HG02571 (cell line): Measurements from ENCODE around the gene BCLAF1.

Experiments
- ATAC-seq: cut with Tn5 transposase; IDR thresholded peaks from one replicate; pipeline ENCODE4 v1.9.1; 2021; ENCODE audit warnings: mild to moderate bottlenecking, moderate library complexity; ENCODE audit not compliant: unreplicated experiment

Gene BCLAF1, protein sequence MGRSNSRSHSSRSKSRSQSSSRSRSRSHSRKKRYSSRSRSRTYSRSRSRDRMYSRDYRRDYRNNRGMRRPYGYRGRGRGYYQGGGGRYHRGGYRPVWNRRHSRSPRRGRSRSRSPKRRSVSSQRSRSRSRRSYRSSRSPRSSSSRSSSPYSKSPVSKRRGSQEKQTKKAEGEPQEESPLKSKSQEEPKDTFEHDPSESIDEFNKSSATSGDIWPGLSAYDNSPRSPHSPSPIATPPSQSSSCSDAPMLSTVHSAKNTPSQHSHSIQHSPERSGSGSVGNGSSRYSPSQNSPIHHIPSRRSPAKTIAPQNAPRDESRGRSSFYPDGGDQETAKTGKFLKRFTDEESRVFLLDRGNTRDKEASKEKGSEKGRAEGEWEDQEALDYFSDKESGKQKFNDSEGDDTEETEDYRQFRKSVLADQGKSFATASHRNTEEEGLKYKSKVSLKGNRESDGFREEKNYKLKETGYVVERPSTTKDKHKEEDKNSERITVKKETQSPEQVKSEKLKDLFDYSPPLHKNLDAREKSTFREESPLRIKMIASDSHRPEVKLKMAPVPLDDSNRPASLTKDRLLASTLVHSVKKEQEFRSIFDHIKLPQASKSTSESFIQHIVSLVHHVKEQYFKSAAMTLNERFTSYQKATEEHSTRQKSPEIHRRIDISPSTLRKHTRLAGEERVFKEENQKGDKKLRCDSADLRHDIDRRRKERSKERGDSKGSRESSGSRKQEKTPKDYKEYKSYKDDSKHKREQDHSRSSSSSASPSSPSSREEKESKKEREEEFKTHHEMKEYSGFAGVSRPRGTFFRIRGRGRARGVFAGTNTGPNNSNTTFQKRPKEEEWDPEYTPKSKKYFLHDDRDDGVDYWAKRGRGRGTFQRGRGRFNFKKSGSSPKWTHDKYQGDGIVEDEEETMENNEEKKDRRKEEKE

DNA sequence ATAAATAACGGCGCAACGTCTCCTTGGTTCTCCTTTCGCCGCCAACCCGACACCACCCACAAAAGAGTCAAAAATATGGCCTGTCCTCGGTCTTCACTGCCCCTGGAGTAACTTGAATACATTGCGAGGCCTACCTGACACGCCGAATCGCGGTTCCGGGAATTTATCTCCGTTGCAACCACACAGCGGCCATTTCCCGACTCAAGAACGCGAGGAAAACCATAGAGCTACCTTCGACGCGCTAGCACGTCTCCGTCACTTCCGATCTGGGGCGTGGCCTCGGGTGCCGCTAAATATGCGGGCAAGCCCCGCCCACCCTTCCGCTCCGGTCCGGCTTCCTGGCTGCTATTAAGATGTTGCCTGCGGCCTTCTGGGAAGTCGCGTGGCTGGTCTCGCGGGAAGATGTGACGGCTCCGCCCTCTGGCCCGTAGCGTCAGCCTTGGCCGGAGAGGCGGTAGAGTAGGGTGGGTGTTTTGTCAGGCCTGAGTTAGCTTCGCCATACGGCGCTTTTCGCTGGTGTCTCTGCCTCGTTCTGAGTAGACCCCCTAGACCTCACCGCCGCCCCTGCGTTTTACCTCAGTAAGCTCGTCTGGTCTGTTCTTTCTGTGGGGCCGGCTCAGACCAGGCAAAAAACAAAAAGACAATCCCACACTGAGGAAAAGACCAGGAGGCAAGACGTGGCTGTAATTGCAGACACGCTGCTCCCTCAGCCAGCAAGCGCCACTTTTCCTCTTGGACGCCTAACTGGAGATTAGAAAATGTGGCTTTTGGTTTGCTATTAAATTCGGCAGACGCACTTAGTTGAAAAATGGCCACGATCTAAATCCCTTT lies at the start of gene BCLAF1:
Gene BCLAF1 (minus strand): TSS at position 268 of the 831 bp plus-strand sequence. CDS start 9,980 bp downstream, outside the sequence.
- peak; percentile 90 for ATAC-seq

DNA sequence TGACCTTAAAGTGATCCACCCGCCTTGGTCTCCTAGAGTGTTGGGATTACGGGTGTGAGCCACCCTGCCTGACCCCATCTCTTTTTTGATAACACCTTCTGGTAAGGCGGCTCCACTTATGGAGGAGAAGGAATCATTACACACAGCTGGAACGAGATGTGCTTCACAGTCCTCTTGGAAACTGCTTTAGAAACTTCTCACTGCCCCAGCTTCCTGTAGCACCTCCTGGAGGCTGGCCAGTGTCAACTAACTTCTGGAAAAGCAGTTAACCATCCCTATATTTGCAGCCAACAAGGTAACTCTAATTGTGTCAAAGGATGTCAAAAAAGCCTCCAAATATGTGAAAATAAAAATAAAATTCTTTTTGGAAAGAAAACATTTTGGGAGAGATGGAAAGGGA lies 48.8 kb upstream of the BCLAF1 start:
- no peak for ATAC-seq

DNA sequence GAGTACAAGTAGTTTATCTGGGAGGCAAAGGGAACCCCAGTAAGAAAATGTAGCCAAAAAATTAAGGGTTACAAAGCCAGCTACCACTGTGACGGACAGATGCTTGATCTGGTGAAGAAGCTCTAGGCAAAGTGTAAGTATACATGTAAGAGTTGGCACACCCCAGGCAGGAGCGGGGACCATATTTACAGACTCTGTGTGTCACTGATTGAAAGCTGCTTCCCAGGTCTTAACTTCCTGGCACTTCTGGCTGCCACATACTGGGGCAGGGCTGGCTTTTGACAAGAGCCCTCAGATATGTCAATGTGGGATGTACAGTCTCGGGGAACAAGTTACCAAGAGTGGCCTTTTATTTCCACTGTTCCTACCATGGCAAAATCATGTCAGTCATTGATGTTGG lies 48.0 kb upstream of the BCLAF1 start:
- ATAC-seq = no peak

DNA sequence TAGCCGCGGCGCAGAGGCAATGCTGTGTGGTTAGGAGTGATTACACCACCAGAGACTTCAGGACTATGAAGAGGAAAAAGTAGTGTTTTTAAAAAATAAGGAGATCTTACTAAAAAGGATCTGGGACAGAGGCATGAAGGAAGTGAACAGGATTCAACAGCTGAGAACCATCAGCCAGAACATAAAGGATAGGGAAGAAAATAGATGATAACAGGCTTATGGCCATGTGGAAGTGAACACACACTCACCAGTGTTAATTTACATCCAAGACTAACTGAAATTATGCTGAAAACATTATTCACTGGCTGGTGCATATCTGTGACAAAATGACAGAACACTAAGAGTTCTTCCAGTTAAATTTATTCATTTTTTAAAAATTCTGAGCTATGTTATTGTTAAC lies 47.5 kb upstream of the BCLAF1 start:
- ATAC-seq = no peak

DNA sequence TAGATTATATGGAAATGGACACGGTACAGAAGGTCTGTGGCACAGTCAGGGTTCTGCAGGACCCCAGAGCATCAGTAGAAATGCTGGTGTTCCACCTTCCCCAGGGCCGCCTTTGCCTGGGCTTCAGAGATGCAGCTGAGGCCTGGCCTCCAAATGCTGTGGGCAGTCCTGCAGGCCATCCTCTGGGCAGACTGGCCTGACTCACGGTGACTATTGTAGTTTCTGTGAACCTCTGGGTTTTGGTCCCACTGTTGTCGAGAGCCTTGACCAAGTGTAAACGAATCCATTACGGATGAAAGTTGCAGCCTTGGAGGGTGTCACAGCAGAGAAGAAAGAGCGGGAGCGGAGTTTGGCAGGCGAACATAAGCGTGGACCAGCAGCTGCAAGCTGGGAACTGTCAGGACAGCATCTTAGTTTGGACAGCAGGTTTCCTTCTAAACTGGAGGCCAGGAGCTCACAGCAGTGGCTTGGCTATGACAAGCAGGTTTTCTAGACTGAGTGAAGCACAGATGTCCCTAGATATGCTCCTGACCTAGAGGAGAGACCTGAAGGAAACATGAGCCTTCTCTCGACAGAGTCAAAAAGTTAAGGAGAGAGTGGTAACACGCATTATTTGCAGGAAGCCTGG lies 46.2 kb upstream of the BCLAF1 start:
- no peak for ATAC-seq

DNA sequence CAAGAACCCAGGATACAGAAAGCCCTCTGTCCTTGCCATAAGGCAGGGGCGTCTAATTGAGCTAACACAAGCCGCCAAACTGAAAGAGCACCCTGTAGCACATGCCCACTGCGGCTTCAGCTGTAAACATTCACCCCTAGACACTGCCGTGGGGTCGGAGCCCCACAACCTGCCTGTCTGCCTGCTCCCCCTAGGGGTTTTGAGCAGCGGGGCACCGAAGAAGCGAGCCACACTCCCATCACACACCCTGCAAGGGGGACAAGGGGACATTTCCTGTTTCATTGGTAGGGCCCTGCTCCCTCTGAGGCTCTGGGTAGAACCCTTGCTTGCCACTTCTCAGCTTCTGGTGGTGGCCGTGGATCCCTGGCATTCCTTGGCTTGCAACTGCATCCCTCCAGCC lies 45.2 kb upstream of the BCLAF1 start:
- no peak for ATAC-seq

DNA sequence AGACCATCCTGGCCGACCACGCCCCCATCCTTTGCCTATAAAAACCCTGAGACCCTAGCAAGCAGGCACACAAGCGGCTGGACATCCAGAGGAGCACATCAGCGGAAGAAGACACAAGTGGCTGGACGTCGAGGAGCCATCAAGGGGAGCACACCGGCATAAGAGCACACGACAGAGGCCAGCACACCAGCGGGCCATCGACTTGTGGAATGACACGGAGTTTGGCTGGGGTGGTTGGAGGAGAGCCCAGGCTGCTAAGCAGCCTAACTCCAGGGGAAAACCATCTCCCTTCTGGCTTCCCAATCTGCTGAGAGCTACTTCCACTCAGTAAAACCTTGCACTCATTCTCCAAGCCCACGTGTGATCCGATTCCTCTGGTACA lies 44.8 kb upstream of the BCLAF1 start:
- no peak for ATAC-seq

DNA sequence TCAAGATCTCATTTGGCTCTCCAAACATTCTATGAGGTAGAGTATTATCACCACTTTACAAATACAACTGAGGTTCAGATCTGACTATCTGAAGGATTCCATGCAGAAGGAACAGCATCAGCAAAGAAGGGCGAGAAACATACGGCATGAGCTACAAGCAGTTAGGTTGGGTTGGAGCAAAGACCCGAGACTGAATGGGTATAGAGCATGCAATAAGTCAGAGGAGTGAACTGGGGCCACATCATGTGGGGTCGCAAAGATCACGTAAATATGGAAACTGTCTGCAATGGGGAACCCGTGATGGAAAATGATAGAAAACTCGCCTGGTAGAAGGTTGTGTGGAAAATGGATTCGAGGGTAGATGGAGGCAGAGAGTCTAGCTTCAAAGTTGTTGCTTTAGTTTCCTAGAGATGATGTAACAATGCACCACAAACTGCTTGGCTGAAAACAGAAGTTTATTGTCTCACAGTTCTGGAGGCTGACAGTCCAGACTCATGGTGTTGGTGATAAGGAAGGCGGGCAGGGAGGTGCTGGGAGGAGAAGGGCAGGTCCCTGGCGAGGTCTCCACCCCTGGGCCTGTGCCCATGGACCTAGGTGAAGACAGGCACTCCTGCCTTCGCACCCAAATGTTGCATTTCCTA lies 44.3 kb upstream of the BCLAF1 start:
- ATAC-seq = no peak

DNA sequence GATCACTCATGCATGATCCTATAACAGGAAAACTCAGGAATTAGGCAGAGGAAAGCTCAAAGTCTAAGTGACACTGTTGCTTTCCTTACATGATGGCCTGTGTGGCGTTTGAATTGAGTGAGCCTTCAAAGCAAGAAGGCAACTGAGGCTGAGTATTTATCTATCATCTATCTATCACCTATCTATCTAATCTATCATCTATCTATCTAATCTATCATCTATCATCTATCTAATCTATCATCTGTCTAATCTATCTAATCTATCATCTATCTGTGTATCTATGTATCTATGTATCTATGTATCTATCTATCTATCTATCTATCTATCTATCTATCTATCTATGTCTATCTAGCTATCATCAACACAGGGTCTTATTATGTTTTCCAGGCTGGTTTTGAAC lies 41.8 kb upstream of the BCLAF1 start:
- ATAC-seq = no peak

DNA sequence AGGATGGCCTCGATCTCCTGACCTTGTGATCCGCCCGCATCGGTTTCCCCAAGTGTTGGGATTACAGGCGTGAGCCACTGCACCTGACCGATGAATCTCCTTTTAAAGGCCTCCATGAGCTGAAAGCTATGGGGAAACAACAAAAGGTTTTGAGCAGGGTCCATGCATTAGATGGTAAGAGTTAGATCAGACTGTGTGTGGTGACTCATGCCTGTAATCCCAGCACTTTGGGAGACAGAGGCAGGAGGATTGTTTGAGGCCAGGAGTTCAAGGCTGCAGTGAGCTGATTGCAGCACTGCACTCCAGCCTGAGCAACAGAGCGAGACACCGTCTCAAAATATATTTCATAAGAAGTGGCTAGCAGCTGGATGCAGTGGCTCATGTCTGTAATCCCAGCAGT lies 41.0 kb upstream of the BCLAF1 start:
- no peak for ATAC-seq

DNA sequence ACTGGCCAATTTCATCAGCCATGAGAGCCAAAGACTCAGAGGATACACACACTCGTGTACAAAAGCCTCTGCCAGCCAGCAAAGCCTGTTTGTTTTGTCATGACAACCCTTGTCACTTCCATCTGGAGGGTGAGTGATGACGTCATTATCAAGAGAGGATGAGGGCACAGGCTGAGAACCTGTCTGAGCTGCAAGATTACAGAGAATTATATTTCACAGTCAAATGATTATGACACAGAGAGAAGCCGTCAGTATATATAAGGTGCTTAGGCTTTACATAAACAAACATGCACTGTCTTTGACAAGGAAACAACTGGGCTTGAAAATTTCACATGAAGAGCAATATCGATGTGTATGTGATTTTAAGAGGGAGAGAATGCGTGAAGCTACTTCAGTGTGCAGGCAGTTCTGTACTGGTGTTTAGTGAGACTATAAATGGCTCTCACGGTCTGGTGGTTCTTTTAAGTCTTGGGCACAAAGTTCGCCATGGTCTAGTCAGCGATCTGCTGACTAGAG lies 36.5 kb upstream of the BCLAF1 start:
- ATAC-seq = no peak

DNA sequence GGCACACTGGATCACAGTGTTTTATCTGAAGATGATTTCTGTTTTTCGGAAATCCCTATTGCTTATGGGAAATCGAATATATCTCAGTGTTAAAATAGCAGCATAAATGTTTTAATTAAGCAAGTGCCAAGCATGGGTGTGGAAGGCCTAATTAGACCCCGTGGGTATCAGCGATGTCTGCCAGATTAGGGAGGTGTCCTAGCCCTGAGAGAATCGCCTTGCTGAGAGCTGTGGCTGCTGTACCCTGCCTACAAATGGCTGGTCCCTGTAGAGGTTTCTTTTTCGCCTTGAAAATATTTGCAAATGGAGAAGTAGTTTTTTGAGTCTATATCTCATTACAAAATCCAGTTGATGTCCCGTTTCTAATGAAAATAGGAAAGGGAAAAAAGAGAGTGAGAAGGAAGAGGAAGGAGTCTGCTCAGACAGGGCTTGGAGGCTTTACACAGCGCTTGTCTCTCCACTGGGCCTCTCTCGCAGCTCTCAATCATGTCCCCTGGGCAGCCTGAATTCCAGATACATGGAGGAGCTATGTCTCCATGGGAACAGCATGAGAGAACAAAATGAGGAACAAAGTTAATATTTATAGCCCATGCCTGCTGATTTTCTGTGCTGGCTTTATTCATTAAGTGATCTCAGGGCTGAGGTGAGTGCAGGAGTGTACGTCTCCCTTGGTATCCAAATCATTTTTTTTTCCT lies 35.2 kb upstream of the BCLAF1 start:
- no peak for ATAC-seq

DNA sequence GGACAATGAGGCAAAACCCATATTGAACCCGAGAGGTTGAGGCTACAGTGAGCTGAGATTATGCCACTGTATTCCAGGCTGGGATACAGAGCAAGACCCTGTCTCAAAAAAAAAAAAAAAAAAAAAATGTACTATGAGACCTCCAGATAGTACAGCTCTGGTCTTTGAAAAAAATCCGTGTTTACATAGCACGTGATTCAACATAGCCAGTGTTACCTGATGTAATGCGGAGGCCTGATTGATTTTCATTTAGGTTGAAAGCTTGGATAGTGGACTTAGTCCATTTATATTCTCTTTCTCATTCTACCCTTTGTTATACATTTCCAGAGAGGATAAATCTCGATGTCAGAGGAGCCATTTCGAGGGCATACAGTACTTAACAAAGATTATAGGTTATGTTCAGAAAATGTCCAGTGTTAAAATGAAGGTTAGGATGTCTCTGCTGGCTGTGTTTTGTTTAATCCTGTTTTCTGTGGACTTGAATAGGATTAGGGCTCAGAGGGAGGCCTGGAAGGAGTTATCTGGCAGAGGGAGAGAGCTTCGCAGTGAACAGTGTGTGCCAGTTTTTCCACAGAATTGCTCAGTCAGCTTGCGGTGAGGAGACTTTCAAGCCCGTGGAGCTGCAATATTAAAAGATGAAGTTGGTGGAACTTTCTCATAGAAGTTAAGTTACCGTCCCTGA lies 33.9 kb upstream of the BCLAF1 start:
- no peak for ATAC-seq

DNA sequence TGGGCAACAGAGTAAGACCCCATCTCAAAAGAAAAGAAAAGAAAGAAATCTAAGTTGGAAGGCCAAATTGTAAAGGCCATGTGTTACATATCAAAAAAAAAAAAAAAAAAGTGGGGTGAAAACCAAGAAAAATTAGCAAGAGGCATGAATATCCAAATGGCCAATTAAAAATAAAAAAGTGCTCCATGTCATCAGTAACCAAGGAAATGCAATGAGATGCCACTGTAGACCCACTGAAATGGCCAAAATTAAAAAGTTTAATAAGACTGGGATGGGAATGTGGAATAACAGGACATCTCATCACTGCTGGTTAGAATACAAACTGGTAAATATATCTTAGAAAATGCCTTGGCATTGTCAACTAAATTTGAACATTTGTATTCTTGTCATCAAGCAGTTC lies 30.1 kb upstream of the BCLAF1 start:
- no peak for ATAC-seq

DNA sequence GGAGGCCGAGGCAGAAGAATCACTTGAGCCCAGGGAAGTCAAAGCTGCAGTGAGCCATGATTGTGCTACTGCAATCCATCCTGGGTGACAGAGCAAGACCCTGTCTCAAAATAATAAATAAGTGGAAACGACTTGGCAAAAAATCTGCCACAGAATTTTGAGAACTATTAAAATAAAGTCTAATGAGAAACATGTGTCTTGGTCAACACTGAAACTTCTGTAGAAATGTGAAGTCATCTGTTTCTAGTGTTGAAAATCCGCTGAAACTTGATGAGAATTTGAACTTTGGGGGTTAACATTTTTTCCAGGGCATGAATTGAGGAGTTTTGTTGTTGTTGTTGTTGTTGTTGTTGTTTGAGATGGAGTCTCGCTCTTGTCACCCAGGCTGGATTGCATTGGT lies 29.0 kb upstream of the BCLAF1 start:
- no peak for ATAC-seq

DNA sequence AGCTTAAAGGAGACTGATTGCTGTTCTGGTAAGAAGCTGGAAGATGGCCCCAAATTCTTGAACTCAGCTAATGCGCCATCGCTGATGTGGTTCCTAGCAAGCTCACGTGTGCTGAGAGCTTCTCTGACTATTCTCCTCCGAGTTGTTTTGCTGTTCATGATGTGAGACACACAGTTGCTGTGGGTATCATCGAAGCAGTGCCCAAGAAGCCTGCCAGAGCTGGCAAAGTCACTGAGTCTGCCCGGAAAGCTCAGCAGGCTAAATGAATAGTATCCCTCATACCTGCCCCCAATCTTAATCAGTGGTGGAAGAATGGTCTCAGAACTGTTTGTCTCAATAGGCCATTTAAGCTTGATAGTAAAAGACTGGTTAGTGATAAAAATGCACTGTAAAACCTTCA lies 28.3 kb upstream of the BCLAF1 start:
- ATAC-seq = no peak

DNA sequence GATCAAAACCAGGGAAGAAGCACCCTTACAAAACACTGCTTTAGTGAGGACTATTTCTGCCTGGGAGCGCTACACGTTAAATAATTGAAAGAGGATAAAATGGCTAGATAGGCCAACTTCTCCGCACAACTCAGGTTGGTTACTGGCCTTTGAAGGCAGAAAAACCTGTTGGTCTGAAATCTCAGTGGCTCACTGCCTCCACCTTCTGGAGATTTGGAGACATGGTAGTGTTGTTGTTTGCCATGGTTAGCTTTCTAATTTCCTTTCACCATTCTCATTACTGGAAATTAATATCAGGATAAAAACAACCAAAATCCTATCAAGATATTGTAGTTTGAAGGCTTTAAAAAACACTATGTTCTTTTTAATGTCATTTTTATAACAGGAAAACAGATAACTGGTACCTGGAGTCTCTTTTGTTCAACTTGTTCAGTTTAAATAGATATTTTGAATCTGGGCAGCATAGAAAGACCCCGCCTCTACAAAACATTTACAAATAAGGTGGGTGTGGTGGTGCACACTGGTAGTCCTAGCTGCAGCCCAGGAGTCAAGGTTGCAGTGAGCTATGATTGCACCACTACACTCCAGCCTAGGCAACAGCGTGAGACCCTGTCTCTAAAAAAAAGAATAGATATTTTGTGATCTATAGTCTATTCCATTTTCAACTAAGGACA lies 27.5 kb upstream of the BCLAF1 start:
- peak; percentile 65 for ATAC-seq

DNA sequence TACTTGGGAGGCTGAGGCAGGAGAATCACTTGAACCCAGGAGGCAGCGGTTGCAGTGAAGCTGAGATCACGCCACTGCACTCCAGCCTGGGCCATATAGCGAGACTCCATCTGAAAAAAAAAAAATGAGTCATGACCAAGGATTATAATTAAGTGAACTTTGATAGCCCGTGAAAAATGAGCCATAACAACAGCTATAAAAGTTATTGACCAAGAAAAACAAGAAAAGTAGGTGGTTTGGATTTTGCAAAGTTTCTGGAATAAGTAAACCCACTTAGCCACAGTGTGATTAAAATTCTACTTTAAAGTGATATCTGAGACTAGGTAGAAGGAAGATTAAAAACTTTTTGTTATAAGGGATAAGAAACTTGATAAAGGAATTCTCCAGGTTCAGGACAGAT lies 25.9 kb upstream of the BCLAF1 start:
- ATAC-seq = no peak
